OCI-LY3 (cell line): ENCODE data around the gene AMELY.
"Not testable (repeated sequence)": the region's sequence is repeated elsewhere in the genome, so short reads cannot be mapped to it uniquely, and the experiment has no call there.

Experiments used
- H2AFZ ChIP-seq: fragments of 200-600, 300-600 bp; shearing (Covaris generic); 2 replicates; pipeline ENCODE4 v1.6.0; 2014; ENCODE audit warnings: antibody characterized with exemption, low read depth, low read length
- H3K27ac ChIP-seq: fragments of 200-600, 300-600 bp; sonication (generic); 2 replicates; pipeline ENCODE4 v1.5.1; 2014; ENCODE audit warnings: mild to moderate bottlenecking, low read length, moderate library complexity, mixed read lengths
- H3K27me3 ChIP-seq: fragments of 200-600, 300-600 bp; sonication (generic); 2 replicates; pipeline ENCODE4 v1.6.1; 2014; ENCODE audit warnings: low read depth, low read length, mixed read lengths
- H3K36me3 ChIP-seq: fragments of 200-600, 300-600 bp; sonication (generic); replicated peaks from 2 replicates; pipeline ENCODE3; 2014; ENCODE audit warnings: low read depth, low read length, mixed read lengths
- H3K4me1 ChIP-seq: fragments of 300-600, 200-600 bp; sonication (generic); 2 replicates; pipeline ENCODE4 v1.6.1; 2014; ENCODE audit warnings: low read length, mixed read lengths
- H3K4me2 ChIP-seq: fragments of 200-600, 300-600 bp; sonication (generic); 2 replicates; pipeline ENCODE4 v1.6.1; 2014; ENCODE audit warnings: low read length, mixed read lengths
- H3K4me3 ChIP-seq: fragments of 300-600, 200-600 bp; sonication (generic); 2 replicates; pipeline ENCODE4 v1.5.1; 2014; ENCODE audit warnings: antibody characterized with exemption, mild to moderate bottlenecking, low read length, moderate library complexity
- H3K79me2 ChIP-seq: fragments of 300-600, 200-600 bp; shearing (Covaris generic); 2 replicates; pipeline ENCODE4 v1.6.1; 2014; ENCODE audit warnings: mild to moderate bottlenecking, low read length, mixed read lengths
- H3K9ac ChIP-seq: fragments of 300-600, 200-600 bp; shearing (Covaris generic); 2 replicates; pipeline ENCODE4 v1.6.0; 2014; ENCODE audit warnings: mild to moderate bottlenecking, low read length, moderate library complexity
- H3K9me3 ChIP-seq: fragments of 200-600, 300-600 bp; shearing (Covaris generic); 2 replicates; pipeline ENCODE4 v1.6.1; 2014; ENCODE audit warnings: low read length, mixed read lengths; ENCODE audit not compliant: insufficient read depth
- H4K20me1 ChIP-seq: fragments of 200-600, 300-600 bp; sonication (generic); 2 replicates; pipeline ENCODE4 v1.6.1; 2016; ENCODE audit warnings: low read length, mixed read lengths; ENCODE audit not compliant: insufficient read depth
- CTCF ChIP-seq: fragments of 200-600, 300-600 bp; sonication (generic); IDR thresholded peaks from 2 replicates; pipeline ENCODE4 v1.5.1; 2014; ENCODE audit warnings: antibody characterized with exemption, low read length, low read depth
- EZH2phosphoT487 ChIP-seq: fragments of 200-600 bp; shearing (Covaris generic); IDR thresholded peaks from 2 replicates; pipeline ENCODE4 v1.6.1; 2018; ENCODE audit warnings: antibody characterized with exemption, mixed run types, low read depth

Gene AMELY

GRCh38 chrY:6894496-6894895, 17.1 kb downstream of the AMELY start:
- no peaks in the 10 kb centered on the region for H3K4me1 ChIP-seq
- no peak overlapping the region for H3K27ac ChIP-seq
- no peaks in the 10 kb centered on the region for H3K36me3 ChIP-seq
- no peaks in the 10 kb centered on the region for H3K9me3 ChIP-seq
- no peaks in the 10 kb centered on the region for H3K27me3 ChIP-seq
- no peaks in the 10 kb centered on the region for H3K79me2 ChIP-seq
- H2AFZ ChIP-seq, result no peak overlapping the region
- H3K4me3 ChIP-seq, result no peak overlapping the region
- no peak overlapping the region for H3K4me2 ChIP-seq
- no peaks in the 10 kb centered on the region for H4K20me1 ChIP-seq
- TF ChIP-seq CTCF (no peak), EZH2phosphoT487 (no peak)
- no peak overlapping the region for H3K9ac ChIP-seq

DNA sequence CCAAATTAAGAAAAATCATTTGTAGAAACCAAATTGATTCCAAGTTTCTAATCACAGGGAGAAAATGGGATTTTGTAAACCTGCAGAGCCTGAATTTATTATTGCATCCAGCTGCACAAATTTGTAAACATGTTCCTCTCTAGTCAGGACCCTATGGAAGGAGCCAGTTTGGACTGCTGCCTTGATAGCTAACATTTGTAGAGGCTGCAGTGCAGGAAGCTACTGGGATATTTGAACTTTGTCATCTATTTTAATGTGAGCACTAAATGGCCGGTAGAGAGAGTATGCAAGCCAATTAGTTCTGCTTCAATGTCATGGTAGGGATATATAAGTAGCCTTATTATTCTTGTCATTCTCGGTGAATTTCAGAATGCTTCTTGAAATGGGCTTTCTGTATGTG, 62.2 kb downstream of the AMELY start:
- no peaks in the 10 kb centered on the region for H4K20me1 ChIP-seq
- no peak overlapping the region for H3K4me2 ChIP-seq
- no peaks in the 10 kb centered on the region for H3K27me3 ChIP-seq
- no peak for TF ChIP-seq CTCF
- TF ChIP-seq EZH2phosphoT487, result no peak
- H3K36me3 ChIP-seq, result no peaks in the 10 kb centered on the region
- H2AFZ ChIP-seq, result no peak overlapping the region
- H3K9ac ChIP-seq, result no peak overlapping the region
- no peaks in the 10 kb centered on the region for H3K79me2 ChIP-seq
- no peak overlapping the region for H3K4me3 ChIP-seq
- H3K4me1 ChIP-seq, result no peaks in the 10 kb centered on the region
- H3K27ac ChIP-seq, result no peak overlapping the region
- H3K9me3 ChIP-seq, result no peaks in the 10 kb centered on the region

DNA sequence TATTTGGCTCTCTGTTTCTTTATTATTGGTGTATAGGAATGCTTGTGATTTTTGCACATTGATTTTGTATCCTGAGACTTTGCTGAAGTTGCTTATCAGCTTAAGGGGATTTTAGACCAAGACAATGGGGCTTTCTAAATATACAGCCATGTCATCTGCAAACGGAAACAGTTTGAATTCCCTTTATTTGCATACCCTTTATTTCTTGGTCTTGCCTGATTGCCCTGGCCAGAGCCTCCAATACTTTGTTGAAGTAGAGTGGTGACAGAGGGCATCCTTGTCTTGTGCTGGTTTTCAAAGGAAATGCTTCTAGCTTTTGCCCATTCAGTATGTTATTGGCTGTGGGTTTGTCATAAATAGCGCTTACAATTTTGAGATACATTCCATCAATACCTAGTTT, 68.9 kb downstream of the AMELY start:
- not testable (repeated sequence) for H3K9me3 ChIP-seq, H3K27ac ChIP-seq, H3K79me2 ChIP-seq, H2AFZ ChIP-seq, H3K4me2 ChIP-seq, H3K4me1 ChIP-seq, H3K4me3 ChIP-seq, H3K9ac ChIP-seq, H4K20me1 ChIP-seq, H3K36me3 ChIP-seq, H3K27me3 ChIP-seq
